GM20000 (cell line): ENCODE results near the gene GAREM2.

Source experiments
- DNase-seq: peaks from one replicate; pipeline ENCODE4 v3.0.0; 2012; ENCODE audit warnings: low spot score
- TF ChIP-seq, protein P1 (sequence below): IDR thresholded peaks from 2 replicates; pipeline ENCODE4 v1.5.1; 2012; ENCODE audit warnings: mild to moderate bottlenecking, control low read depth; ENCODE audit errors: extremely low read depth, missing control alignments

Gene GAREM2

DNA sequence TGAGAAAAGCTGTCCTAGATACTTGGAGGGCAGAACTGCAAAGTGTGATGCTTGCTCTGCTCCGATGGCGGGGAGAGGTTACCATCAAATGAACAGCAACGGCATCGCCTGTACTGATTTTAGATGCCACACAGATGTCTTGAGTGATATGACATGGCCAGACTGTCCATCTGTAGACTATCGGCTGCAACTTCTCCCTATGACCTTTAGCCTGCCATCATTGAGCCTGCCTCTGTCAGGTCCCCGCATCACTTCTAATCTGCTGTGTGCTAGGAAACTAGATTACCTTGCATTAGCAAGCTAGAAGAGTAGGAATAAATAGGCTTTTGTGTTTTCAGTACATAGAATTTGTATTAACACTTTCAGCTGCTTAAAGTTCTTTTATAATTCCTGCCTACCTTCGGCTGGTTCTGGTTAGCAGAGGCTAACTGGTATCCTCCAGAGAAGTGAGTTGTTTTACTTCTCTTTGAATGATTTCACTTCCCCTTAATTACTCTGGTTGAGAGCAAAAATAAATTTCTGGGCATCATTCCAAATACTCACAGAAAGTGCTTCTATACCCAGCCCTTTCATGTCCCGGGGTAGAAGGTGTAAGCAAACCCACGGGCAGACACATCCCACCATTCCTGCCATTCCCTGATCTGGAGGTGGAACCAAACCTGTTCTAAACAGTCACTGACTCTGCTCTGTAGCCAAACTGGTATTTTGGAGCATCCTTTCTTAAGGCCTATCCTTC is 24.0 kb downstream of the GAREM2 start:
- peak; percentile 45 for DNase-seq
- TF ChIP-seq, protein P1, sequence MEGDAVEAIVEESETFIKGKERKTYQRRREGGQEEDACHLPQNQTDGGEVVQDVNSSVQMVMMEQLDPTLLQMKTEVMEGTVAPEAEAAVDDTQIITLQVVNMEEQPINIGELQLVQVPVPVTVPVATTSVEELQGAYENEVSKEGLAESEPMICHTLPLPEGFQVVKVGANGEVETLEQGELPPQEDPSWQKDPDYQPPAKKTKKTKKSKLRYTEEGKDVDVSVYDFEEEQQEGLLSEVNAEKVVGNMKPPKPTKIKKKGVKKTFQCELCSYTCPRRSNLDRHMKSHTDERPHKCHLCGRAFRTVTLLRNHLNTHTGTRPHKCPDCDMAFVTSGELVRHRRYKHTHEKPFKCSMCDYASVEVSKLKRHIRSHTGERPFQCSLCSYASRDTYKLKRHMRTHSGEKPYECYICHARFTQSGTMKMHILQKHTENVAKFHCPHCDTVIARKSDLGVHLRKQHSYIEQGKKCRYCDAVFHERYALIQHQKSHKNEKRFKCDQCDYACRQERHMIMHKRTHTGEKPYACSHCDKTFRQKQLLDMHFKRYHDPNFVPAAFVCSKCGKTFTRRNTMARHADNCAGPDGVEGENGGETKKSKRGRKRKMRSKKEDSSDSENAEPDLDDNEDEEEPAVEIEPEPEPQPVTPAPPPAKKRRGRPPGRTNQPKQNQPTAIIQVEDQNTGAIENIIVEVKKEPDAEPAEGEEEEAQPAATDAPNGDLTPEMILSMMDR = no peak

DNA sequence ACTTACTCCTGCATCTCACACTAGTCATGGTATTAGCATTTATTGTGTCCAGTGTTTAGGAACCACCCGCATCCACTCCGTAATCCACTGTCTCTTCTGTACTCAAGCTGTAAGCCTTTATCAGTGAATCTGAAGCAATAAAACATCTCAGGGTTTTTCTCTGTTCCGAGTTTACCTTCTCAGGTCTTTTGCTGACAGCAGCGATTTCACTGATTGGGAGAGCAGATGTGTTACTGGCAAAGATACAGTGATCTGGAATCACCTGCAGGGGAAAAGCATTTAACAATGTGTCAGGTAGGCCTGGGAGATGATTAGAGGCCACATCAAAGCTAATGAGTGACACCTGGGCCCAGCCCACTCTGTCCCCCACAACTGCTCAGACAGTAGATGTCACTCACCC is 24.6 kb downstream of the GAREM2 start:
- TF ChIP-seq, protein P1 = no peak
- no peak for DNase-seq

DNA sequence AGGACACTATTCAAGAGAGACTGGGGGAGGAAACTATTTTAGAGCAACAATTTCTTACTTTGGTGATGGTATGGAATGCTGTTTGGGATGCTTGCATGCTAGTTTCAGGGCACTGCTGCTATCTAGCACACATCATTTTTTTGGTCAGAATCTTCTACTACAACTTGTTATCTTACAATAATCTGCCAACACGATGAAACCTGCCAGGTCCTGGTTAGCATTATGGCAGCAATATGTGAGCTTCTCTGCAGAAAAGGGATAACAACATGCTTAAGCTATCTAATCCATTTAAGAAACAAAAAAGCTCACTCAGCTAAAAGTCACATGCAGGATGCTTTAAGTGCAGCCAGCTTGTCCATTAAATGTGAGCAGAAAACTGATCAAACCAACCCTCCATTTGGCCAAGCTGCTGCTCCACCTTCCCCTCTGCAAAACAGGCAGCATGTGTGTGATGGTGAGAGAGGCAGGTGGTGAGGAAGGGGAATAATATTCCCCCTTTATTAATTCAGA is 30.1 kb downstream of the GAREM2 start:
- no peak for DNase-seq
- TF ChIP-seq, protein P1 = no peak

DNA sequence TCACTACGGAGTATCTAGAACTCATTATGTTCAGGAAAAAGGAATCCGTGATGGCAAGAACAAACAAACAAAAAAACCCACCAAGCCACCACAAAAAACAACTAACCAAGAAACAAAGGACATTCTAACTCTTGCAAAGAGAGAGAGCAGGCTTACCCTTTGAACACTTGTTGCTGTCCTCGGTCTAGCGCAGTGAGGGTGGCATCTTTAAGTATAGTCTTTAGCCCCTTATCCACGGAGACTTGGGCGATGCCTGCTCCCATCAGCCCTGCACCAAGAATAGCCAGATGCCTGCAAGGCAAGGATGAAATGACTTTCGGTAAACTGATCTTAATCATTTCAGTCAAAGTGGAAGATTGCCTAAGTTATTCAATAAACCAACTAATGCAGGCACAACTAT is 31.0 kb downstream of the GAREM2 start:
- TF ChIP-seq, protein P1 = no peak
- no peak for DNase-seq

DNA sequence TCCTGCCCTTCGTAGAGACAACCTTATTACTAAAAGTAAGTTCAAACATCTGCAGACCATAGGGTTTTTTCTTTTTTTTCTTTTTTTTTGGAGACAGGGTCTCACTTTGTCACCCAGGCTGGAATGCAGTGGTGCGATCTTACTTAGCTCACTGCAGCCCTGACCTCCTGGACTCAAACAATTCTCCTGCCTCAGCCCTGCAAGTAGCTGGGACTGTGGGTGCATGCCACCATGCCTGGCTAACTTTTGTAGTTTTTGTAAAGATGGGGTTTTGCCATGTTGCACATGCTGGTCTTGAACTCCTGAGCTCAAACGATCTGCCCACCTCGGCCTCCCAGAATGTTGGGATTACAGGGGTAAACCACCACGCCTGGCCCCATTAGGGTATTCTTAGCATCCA is 39.1 kb downstream of the GAREM2 start:
- DNase-seq = no peak
- TF ChIP-seq, protein P1 = no peak

DNA sequence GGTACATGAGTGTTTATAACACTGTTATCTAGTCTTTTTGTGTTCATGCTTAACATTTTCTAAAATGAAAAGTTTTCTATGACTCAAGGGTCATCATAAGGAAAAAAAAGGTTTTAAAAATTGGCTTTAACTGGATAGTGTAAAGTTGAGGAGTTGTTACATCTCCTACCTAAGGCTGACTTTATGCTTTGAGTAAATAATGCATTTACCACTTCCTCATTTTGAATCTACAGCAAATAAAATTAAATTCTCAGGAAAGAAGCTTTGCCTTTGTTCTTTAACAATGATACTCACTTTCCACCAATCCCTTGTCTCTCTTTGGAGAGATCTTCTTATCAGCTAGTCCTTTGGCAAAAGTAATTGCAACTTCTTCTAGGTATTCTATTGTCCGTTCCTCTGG is 41.9 kb downstream of the GAREM2 start:
- DNase-seq = no peak
- TF ChIP-seq, protein P1 = no peak

DNA sequence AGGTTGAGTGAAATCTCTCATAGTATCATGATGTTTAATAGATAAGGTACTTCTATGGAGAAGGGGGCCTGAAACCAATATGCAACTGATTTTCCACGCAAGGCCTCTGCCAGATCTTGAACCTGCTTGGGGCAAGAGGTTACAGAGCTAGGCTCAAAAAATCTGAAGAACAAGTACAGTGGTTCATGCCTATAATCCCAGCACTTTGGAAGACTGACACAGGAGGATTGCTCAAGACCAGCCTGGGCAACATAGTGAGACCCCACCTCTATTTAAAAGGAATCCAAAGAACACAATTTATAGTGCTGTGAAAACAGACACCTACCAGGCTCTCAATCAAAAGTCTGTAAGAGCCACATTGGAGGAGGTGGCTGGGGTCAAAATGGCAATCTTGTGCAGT is 42.9 kb downstream of the GAREM2 start:
- TF ChIP-seq, protein P1 = no peak
- no peak for DNase-seq
